SK-N-SH treated with all-trans-retinoic acid at 6 μM for 48 hours (cell line): Measurements from ENCODE around the gene SUSD6.

Experiments
- ATAC-seq: fragments of 200-7000 bp; cut with Tn5 transposase; 3 replicates; pipeline ENCODE4 v1.9.1; 2020; ENCODE audit warnings: mild to moderate bottlenecking, moderate library complexity
- ARNTL ChIP-seq: fragments of 450-650 bp; formaldehyde crosslinking; IDR thresholded peaks from 2 replicates; pipeline ENCODE4 v1.5.0; 2020; ENCODE audit warnings: low read depth, mild to moderate bottlenecking, moderate library complexity, borderline replicate concordance
- BACH2 ChIP-seq: fragments of 250-450 bp; sonication (Bioruptor Pico); IDR thresholded peaks from 2 replicates; pipeline ENCODE4 v1.9.0; 2021; ENCODE audit warnings: mild to moderate bottlenecking, borderline replicate concordance
- CREB5 ChIP-seq: fragments of 250-450 bp; sonication (Bioruptor Pico); IDR thresholded peaks from 2 replicates; pipeline ENCODE4 v1.5.1; 2020; ENCODE audit warnings: low read depth, mild to moderate bottlenecking, moderate library complexity
- CSDC2 ChIP-seq: fragments of 250-450 bp; sonication (Bioruptor Pico); IDR thresholded peaks from 2 replicates; pipeline ENCODE4 v1.5.0; 2020; ENCODE audit warnings: mild to moderate bottlenecking, moderate library complexity
- CSRNP3 ChIP-seq: fragments of 250-450 bp; sonication (Bioruptor Pico); IDR thresholded peaks from 2 replicates; pipeline ENCODE4 v1.5.1; 2021; ENCODE audit warnings: mild to moderate bottlenecking, moderate library complexity
- ESRRG ChIP-seq: fragments of 250-450 bp; sonication (Bioruptor Pico); IDR thresholded peaks from 2 replicates; pipeline ENCODE4 v1.6.1; 2021; ENCODE audit warnings: mild to moderate bottlenecking
- GLIS3 ChIP-seq: fragments of 250-450 bp; sonication (Bioruptor Pico); IDR thresholded peaks from 2 replicates; pipeline ENCODE4 v1.5.0; 2020; ENCODE audit warnings: mild to moderate bottlenecking, moderate library complexity
- ISL1 ChIP-seq: fragments of 250-450 bp; sonication (Bioruptor Pico); IDR thresholded peaks from 2 replicates; pipeline ENCODE4 v2.1.2; 2022; ENCODE audit warnings: mild to moderate bottlenecking, moderate library complexity
- OSR1 ChIP-seq: fragments of 250-450 bp; sonication (Bioruptor Pico); IDR thresholded peaks from 2 replicates; pipeline ENCODE4 v1.8.0; 2022; ENCODE audit warnings: moderate library complexity, mild to moderate bottlenecking, inconsistent platforms
- POU6F1 ChIP-seq: fragments of 250-450 bp; sonication (Bioruptor Pico); IDR thresholded peaks from 2 replicates; pipeline ENCODE4 v1.8.0; 2021; ENCODE audit warnings: low read depth, mild to moderate bottlenecking, moderate library complexity, borderline replicate concordance
- PPARA ChIP-seq: fragments of 250-450 bp; sonication (Bioruptor Pico); IDR thresholded peaks from 2 replicates; pipeline ENCODE4 v1.5.0; 2020; ENCODE audit warnings: mild to moderate bottlenecking, borderline replicate concordance
- RARB ChIP-seq: fragments of 250-450 bp; sonication (Bioruptor Pico); IDR thresholded peaks from 2 replicates; pipeline ENCODE4 v1.8.0; 2021; ENCODE audit warnings: mild to moderate bottlenecking, moderate library complexity
- SNAI2 ChIP-seq: fragments of 250-450 bp; sonication (Bioruptor Pico); IDR thresholded peaks from 2 replicates; pipeline ENCODE4 v1.5.0; 2020; ENCODE audit warnings: mild to moderate bottlenecking, moderate library complexity
- TCF4 ChIP-seq: fragments of 250-450 bp; sonication (Bioruptor Pico); IDR thresholded peaks from 2 replicates; pipeline ENCODE4 v1.8.0; 2021; ENCODE audit warnings: mild to moderate bottlenecking, moderate library complexity, borderline replicate concordance
- TOX ChIP-seq: fragments of 250-450 bp; sonication (Bioruptor Pico); IDR thresholded peaks from 2 replicates; pipeline ENCODE4 v1.8.0; 2021; ENCODE audit warnings: mild to moderate bottlenecking, moderate library complexity, borderline replicate concordance
- TSHZ2 ChIP-seq: fragments of 250-450 bp; sonication (Bioruptor Pico); IDR thresholded peaks from 2 replicates; pipeline ENCODE4 v1.5.0; 2020; ENCODE audit warnings: mild to moderate bottlenecking, moderate library complexity
- ZC3H10 ChIP-seq: fragments of 250-450 bp; sonication (Bioruptor Pico); IDR thresholded peaks from 2 replicates; pipeline ENCODE4 v1.5.1; 2021; ENCODE audit warnings: mild to moderate bottlenecking, moderate library complexity
- ZFP3 ChIP-seq: fragments of 250-450 bp; sonication (Bioruptor Pico); IDR thresholded peaks from 2 replicates; pipeline ENCODE4 v1.5.0; 2020; ENCODE audit warnings: mild to moderate bottlenecking, moderate library complexity
- ZFP30 ChIP-seq: fragments of 450-650 bp; formaldehyde crosslinking; IDR thresholded peaks from 2 replicates; pipeline ENCODE4 v1.5.0; 2022; ENCODE audit warnings: mild to moderate bottlenecking, moderate library complexity
- ZNF565 ChIP-seq: fragments of 450-650 bp; formaldehyde crosslinking; conservative IDR thresholded peaks from 2 replicates; pipeline ENCODE4 v1.5.0; 2020; ENCODE audit warnings: low read depth, mild to moderate bottlenecking, moderate library complexity
- ZNF70 ChIP-seq: fragments of 450-650 bp; formaldehyde crosslinking; IDR thresholded peaks from 2 replicates; pipeline ENCODE4 v1.5.0; 2020; ENCODE audit warnings: mild to moderate bottlenecking, moderate library complexity

Gene SUSD6

GRCh38 chr14:69719501-69719951 is 108.1 kb downstream of the SUSD6 start:
- ATAC-seq, result no peak
- TF ChIP-seq ZC3H10 (CRISPR knock-in tag) (no peak), ARNTL (CRISPR knock-in tag) (no peak), TOX (CRISPR knock-in tag) (no peak)

GRCh38 chr14:69720912-69721311 is 109.5 kb downstream of the SUSD6 start:
- TF ChIP-seq ESRRG (CRISPR knock-in tag), result no peak
- TF ChIP-seq ISL1, result no peak
- no peak for TF ChIP-seq PPARA (CRISPR knock-in tag)
- no peak for TF ChIP-seq ZFP3 (CRISPR knock-in tag)
- no peak for TF ChIP-seq ZNF565 (CRISPR knock-in tag)
- no peak for TF ChIP-seq CREB5 (CRISPR knock-in tag)
- TF ChIP-seq RARB (CRISPR knock-in tag), result no peak
- no peak for TF ChIP-seq SNAI2 (CRISPR knock-in tag)
- no peak for TF ChIP-seq TSHZ2 (CRISPR knock-in tag)
- TF ChIP-seq BACH2 (CRISPR knock-in tag), result no peak
- TF ChIP-seq ZC3H10 (CRISPR knock-in tag), result no peak
- no peak for TF ChIP-seq OSR1
- no peak for ATAC-seq

- TF ChIP-seq ZFP3 (CRISPR knock-in tag) (no peak), CSDC2 (no peak), ARNTL (CRISPR knock-in tag) (no peak), RARB (CRISPR knock-in tag) (no peak), GLIS3 (CRISPR knock-in tag) (no peak), TCF4 (CRISPR knock-in tag) (no peak), ZFP30 (CRISPR knock-in tag) (no peak), ZNF565 (CRISPR knock-in tag) (no peak), SNAI2 (CRISPR knock-in tag) (no peak), ZNF70 (CRISPR knock-in tag) (no peak), CREB5 (CRISPR knock-in tag) (no peak), CSRNP3 (CRISPR knock-in tag) (no peak), ESRRG (CRISPR knock-in tag) (no peak), ISL1 (no peak), POU6F1 (CRISPR knock-in tag) (no peak), TOX (CRISPR knock-in tag) (no peak), BACH2 (CRISPR knock-in tag) (no peak), OSR1 (no peak), ZC3H10 (CRISPR knock-in tag) (no peak)
- peak; percentile 99 for ATAC-seq
Measured at GRCh38 chr14:69726761-69727511, 115.5 kb downstream of the SUSD6 start.
